ENCODE measurements around the gene ELL2. TPM values are rescaled to one million over a fixed set of nuclear protein-coding genes. Genes with fewer than 3 reads are reported as not detected.
A peak's percentile ranks its signal among the peaks of the same experiment; 100 is the strongest.

Gene ELL2
- total and polyA plus RNA-seq, 2 experiments from 2014 or later: 18.7 to 41.8 TPM

- TF ChIP-seq CTCF (IDR thresholded peaks at IDR 0.05; ENCODE audit: low read depth, low read length): no peak
- Histone ChIP-seq H3K36me3 (no peaks in the 10 kb centered on the region), H3K4me1 (ENCODE audit: low read depth) (peaks cover 2% of the 10 kb centered on the region), H3K27me3 (no peaks in the 10 kb centered on the region), H3K27ac (no peak overlapping the region), H3K4me3 (no peak overlapping the region), H3K9me3 (ENCODE audit: low read depth) (no peaks in the 10 kb centered on the region)
- peak in 1 of 2 donors; percentile 47 for DNase-seq (ENCODE audit: low read depth in 1 of 2, low spot score in 1 of 2)
Measured at GRCh38 chr5:95850391-95850894, 111.2 kb downstream of the ELL2 start.

- DNase-seq (ENCODE audit: low read depth in 1 of 2, low spot score in 1 of 2): peak in 1 of 2 donors; percentile 41
- no peak for TF ChIP-seq CTCF (IDR thresholded peaks at IDR 0.05; ENCODE audit: low read depth, low read length)
- Histone ChIP-seq H3K36me3 (no peaks in the 10 kb centered on the region), H3K4me1 (ENCODE audit: low read depth) (no peaks in the 10 kb centered on the region), H3K27ac (no peak overlapping the region), H3K4me3 (no peak overlapping the region), H3K27me3 (no peaks in the 10 kb centered on the region), H3K9me3 (ENCODE audit: low read depth) (no peaks in the 10 kb centered on the region)
Measured at GRCh38 chr5:95848701-95849100, 113.0 kb downstream of the ELL2 start.

- Histone ChIP-seq H3K36me3 (no peaks in the 10 kb centered on the region), H3K27ac (no peak overlapping the region), H3K9me3 (ENCODE audit: low read depth) (no peaks in the 10 kb centered on the region), H3K4me3 (no peak overlapping the region), H3K27me3 (no peaks in the 10 kb centered on the region), H3K4me1 (ENCODE audit: low read depth) (no peaks in the 10 kb centered on the region)
- TF ChIP-seq CTCF (IDR thresholded peaks at IDR 0.05; ENCODE audit: low read depth, low read length): no peak
- DNase-seq (ENCODE audit: low read depth in 1 of 2, low spot score in 1 of 2): no peak
Measured at GRCh38 chr5:95847261-95847592, 114.4 kb downstream of the ELL2 start.

- H3K27me3 ChIP-seq: no peaks in the 10 kb centered on the region
- no peak overlapping the region for H3K4me3 ChIP-seq
- H3K9me3 ChIP-seq (ENCODE audit: low read depth): no peaks in the 10 kb centered on the region
- H3K27ac ChIP-seq: no peak overlapping the region
- no peaks in the 10 kb centered on the region for H3K36me3 ChIP-seq
- H3K4me1 ChIP-seq (ENCODE audit: low read depth): no peaks in the 10 kb centered on the region
- TF ChIP-seq CTCF (IDR thresholded peaks at IDR 0.05; ENCODE audit: low read depth, low read length): peak; percentile 92
- peak; percentile 79 to 87 for DNase-seq (ENCODE audit: low read depth in 1 of 2, low spot score in 1 of 2)
Measured at GRCh38 chr5:95846554-95847260, 114.9 kb downstream of the ELL2 start.

- H3K9me3 ChIP-seq (ENCODE audit: low read depth): no peaks in the 10 kb centered on the region
Measured at GRCh38 chr5:95845391-95845790, 116.3 kb downstream of the ELL2 start.

More at GRCh38 chr5:95845391-95845790, 116.3 kb downstream of the ELL2 start:
- Histone ChIP-seq H3K36me3 (no peaks in the 10 kb centered on the region), H3K4me1 (ENCODE audit: low read depth) (no peaks in the 10 kb centered on the region), H3K27ac (no peak overlapping the region), H3K27me3 (no peaks in the 10 kb centered on the region), H3K4me3 (no peak overlapping the region)
- TF ChIP-seq CTCF (IDR thresholded peaks at IDR 0.05; ENCODE audit: low read depth, low read length): no peak
- no peak for DNase-seq (ENCODE audit: low read depth in 1 of 2, low spot score in 1 of 2)
